Sigmoid colon (tissue), 7 donors: ENCODE results near the gene NR1H3. TPM values are rescaled to one million over a fixed set of nuclear protein-coding genes. Genes with fewer than 3 reads are reported as not detected.

Source experiments
- DNase-seq: peaks from one replicate; pipeline ENCODE4 v3.0.0-alpha.2; 2019
- H3K27ac ChIP-seq, 4 donors: fragments of 200-600 bp; sonication (generic); one replicate each; pipeline ENCODE4 v1.5.1; 2016 to 2019; ENCODE audit warnings: mild to moderate bottlenecking in 1 of 4
- H3K27me3 ChIP-seq, 3 donors: fragments of 200-600 bp; sonication (generic); one replicate each; pipeline ENCODE4 v1.5.1; 2019; ENCODE audit warnings: mild to moderate bottlenecking in 1 of 3
- H3K36me3 ChIP-seq, 4 donors: fragments of 200-600 bp; sonication (generic); one replicate each; pipeline ENCODE4 v1.5.1; 2016 to 2019
- H3K4me1 ChIP-seq, 4 donors: fragments of 200-600 bp; sonication (generic); one replicate each; pipeline ENCODE4 v1.5.1; 2017 to 2019
- H3K4me3 ChIP-seq, 4 donors: fragments of 200-600 bp; sonication (generic); one replicate each; pipeline ENCODE4 v1.5.1; 2017 to 2019; ENCODE audit warnings: mild to moderate bottlenecking in 2 of 4, moderate library complexity in 1 of 4
- H3K9me3 ChIP-seq, 4 donors: fragments of 200-600 bp in 3 of 4; sonication (generic) in 3 of 4; one replicate each; pipeline versions ENCODE4 v1.5.1 to v1.6.1; 2013 to 2019
- CTCF ChIP-seq, 4 experiments: fragments of 450-650 bp in 3 of 4; fragments of 200-600 bp in 1 of 4; IDR thresholded peaks; one replicate each; pipeline ENCODE4 v1.5.1; 2016 to 2019; ENCODE audit warnings: antibody characterized with exemption in 4 of 4, mild to moderate bottlenecking in 3 of 4, moderate library complexity in 2 of 4
- EP300 ChIP-seq, 4 donors: sonication (generic); formaldehyde crosslinking; IDR thresholded peaks; one replicate each; pipeline ENCODE4 v1.6.1; 2017; ENCODE audit warnings: antibody characterized with exemption in 4 of 4
- POLR2A ChIP-seq, 2 donors: fragments of 450-650 bp; IDR thresholded peaks; one replicate each; pipeline ENCODE4 v1.6.1; 2016; ENCODE audit warnings: antibody characterized with exemption in 2 of 2, mild to moderate bottlenecking in 2 of 2, moderate library complexity in 2 of 2
- POLR2AphosphoS5 ChIP-seq, 4 donors: sonication (generic); formaldehyde crosslinking; IDR thresholded peaks; one replicate each; pipeline ENCODE4 v1.6.1; 2017; ENCODE audit warnings: antibody characterized with exemption in 4 of 4
- WGBS, 2 donors: extraction: QIAGEN DNeasy Blood & Tissue Kit; methylation state at CpG; one replicate each; pipeline ENCODE4 v1.1.7; 2013; 5-methylcytosine and 5-hydroxymethylcytosine counted together
- intact Hi-C: fragments of 100-400 bp; cut with DNase I; formaldehyde crosslinking; loops from one replicate; pipeline ENCODE4 v1.15.1; 2023
- polyA plus RNA-seq, 3 donors: library from polyadenylated mRNA; stranded (reverse); fragments of 200-250 nt; gene quantifications; one replicate each; pipeline ENCODE4 v1.2.3, GENCODE V29; 2013
- total RNA-seq, 4 donors: library from RNA; depleted of rRNA; stranded (reverse); fragments of >200 nt; gene quantifications; one replicate each; pipeline ENCODE4 v1.1.0, GENCODE V29; 2016
- donor health status: healthy with polysubstance abuse.
- donor health status: Bipolar disorder and iron deficiency.
- donor health status: healthy.

The NR1H3 gene
- total and polyA plus RNA-seq, 7 donors = 30.3 to 90.1 (median 54.5) TPM

GRCh38 chr11:47318166-47318565 lies 60.4 kb downstream of the NR1H3 start:
- Histone ChIP-seq H3K27ac (no peak overlapping the region), H3K36me3 (peaks cover 0 to 66% (median 30%) of the 10 kb centered on the region in 4 donors), H3K4me3 (no peak overlapping the region), H3K4me1 (no peaks in the 10 kb centered on the region), H3K27me3 (no peaks in the 10 kb centered on the region), H3K9me3 (no peaks in the 10 kb centered on the region)
- WGBS, 2 donors = 81 to 87% methylated on average over 2 of the region's 2 CpGs
- intact Hi-C loops = no loop called here
- TF ChIP-seq CTCF (IDR thresholded peaks at IDR 0.05) (no peak), POLR2AphosphoS5 (IDR thresholded peaks at IDR 0.05) (no peak), POLR2A (IDR thresholded peaks at IDR 0.05) (no peak), EP300 (IDR thresholded peaks at IDR 0.05) (no peak)
- DNase-seq = no peak

Other genes with a start within 250 kb of the NR1H3 start
- gene ARFGAP2, start 81.1 kb upstream of the NR1H3 start, total RNA-seq = 100 to 1,000 TPM in 3 of 4 donors, 10 to 100 TPM in 1; 85.0 to 185 (median 123) TPM
- gene ARFGAP2, start 81.1 kb upstream of the NR1H3 start, polyA plus RNA-seq = 10 to 100 TPM; 46.8 to 81.1 (median 50.2) TPM
- gene PACSIN3, start 71.6 kb upstream of the NR1H3 start, total RNA-seq = 10 to 100 TPM; 56.0 to 78.3 (median 73.5) TPM
- 1 to 10 TPM; 1.2 to 7.0 (median 4.8) TPM for gene PACSIN3, start 71.6 kb upstream of the NR1H3 start, polyA plus RNA-seq
- gene DDB2, start 43.0 kb upstream of the NR1H3 start, total RNA-seq = 10 to 100 TPM; 31.9 to 44.6 (median 32.3) TPM
- gene DDB2, start 43.0 kb upstream of the NR1H3 start, polyA plus RNA-seq = 10 to 100 TPM; 21.3 to 42.0 (median 21.6) TPM
- gene ACP2, start 9.2 kb upstream of the NR1H3 start, total RNA-seq = 10 to 100 TPM; 30.7 to 54.0 (median 34.9) TPM
- 10 to 100 TPM; 15.6 to 50.9 (median 25.4) TPM for gene ACP2, start 9.2 kb upstream of the NR1H3 start, polyA plus RNA-seq
- gene MADD, start 12.1 kb downstream of the NR1H3 start, total RNA-seq = 10 to 100 TPM; 25.8 to 55.7 (median 33.6) TPM
- 10 to 100 TPM; 18.6 to 32.5 (median 19.2) TPM for gene MADD, start 12.1 kb downstream of the NR1H3 start, polyA plus RNA-seq
- gene MYBPC3, start 94.7 kb downstream of the NR1H3 start, total RNA-seq = not detected
- 1 to 10 TPM in 1 of 3 donors, under 1 TPM in 2; 0.29 to 1.4 (median 0.60) TPM for gene MYBPC3, start 94.7 kb downstream of the NR1H3 start, polyA plus RNA-seq
- 10 to 100 TPM; 10.5 to 19.7 (median 18.8) TPM for gene SPI1, start 120.6 kb downstream of the NR1H3 start, total RNA-seq
- gene SPI1, start 120.6 kb downstream of the NR1H3 start, polyA plus RNA-seq = 10 to 100 TPM; 21.6 to 29.8 (median 27.1) TPM
- gene SLC39A13, start 150.6 kb downstream of the NR1H3 start, total RNA-seq = 10 to 100 TPM; 38.2 to 87.5 (median 54.0) TPM
- gene SLC39A13, start 150.6 kb downstream of the NR1H3 start, polyA plus RNA-seq = 10 to 100 TPM in 2 of 3 donors, 1 to 10 TPM in 1; 4.6 to 29.8 (median 13.2) TPM
- gene PSMC3, start 168.4 kb downstream of the NR1H3 start, total RNA-seq = 100 to 1,000 TPM; 104 to 202 (median 178) TPM
- 100 to 1,000 TPM; 117 to 151 (median 121) TPM for gene PSMC3, start 168.4 kb downstream of the NR1H3 start, polyA plus RNA-seq
- under 1 TPM in 3 of 4 donors, not detected in 1; 0.27 to 0.55 (median 0.36) TPM for gene RAPSN, start 191.1 kb downstream of the NR1H3 start, total RNA-seq
- gene RAPSN, start 191.1 kb downstream of the NR1H3 start, polyA plus RNA-seq = under 1 TPM in 1 of 3 donors, not detected in 2; 0.61 TPM